ENCODE data around the gene CCDC7.

GRCh38 chr10:32905466-32905865 lies 459.5 kb downstream of the CCDC7 start:
- TF ChIP-seq POLR2A (IDR thresholded peaks at IDR 0.05; ENCODE audit: low read length) (no peak), GATA1 (IDR thresholded peaks at IDR 0.05; ENCODE audit: low read depth, low read length) (no peak)
